NCI-H345 (cell line): Measurements from ENCODE around the gene KCNE1.
"Not testable (repeated sequence)": the region's sequence is repeated elsewhere in the genome, so short reads cannot be mapped to it uniquely, and the experiment has no call there.

ENCODE experiments used
- DNase-seq: peaks from one replicate; lab custom pipeline; 2025; lab: John Stamatoyannopoulos, UW

Gene KCNE1

DNA sequence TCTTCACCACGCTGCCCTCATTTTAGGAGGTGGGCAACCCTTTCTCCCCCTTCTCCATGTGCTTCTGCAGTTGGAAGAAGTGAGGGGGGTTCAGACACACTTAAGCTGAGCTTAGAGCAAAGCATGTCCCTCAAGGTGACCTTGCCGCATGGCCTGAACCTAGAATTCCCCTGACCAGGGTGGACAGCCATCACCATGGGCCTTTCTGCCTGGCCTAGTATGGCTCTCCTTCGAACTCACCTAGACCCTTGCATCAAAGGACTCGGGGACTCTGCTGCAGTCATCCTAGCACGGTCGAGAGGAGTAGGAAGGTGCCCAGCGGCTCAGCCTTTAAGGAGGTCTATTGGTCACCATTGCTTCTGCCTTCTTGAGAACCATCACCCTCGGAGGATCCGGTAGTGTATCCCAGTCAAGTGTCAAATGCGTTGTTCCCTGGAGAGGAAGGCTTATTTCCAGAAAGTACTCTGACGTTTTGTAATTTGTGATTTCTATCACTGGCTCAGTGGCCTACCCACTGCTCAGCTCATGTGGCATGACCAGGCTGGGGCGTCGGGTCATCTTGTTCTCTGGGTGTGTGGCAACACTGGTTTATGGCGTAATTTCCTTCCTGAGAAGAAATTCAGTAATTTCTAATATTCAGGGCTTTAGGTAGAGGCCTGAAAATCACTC, at the start of gene KCNE1:
Gene KCNE1 (minus strand): TSS at position 424 of the 669 bp plus-strand sequence. CDS start 62,576 bp downstream, outside the sequence.
- DNase-seq = no peak

DNA sequence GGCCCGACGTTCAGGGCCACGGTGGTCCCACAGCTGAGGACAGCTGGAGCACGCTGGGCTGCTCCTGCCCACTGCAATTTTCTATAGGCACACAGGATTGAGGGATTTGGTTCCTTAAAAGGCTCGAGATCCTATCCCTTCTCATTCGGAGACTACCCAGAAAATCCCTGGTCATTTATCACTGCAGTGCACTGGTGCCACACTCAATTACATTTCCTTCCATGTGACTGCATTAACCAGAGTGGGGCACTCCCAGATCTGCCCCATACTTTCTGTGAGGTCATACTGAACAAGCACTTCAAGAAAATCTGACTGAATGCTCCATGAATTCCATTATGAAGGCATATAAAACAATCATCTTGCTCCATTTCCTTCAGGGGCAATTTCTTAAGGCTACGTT, 49.8 kb upstream of the KCNE1 start:
- DNase-seq = no peak

- DNase-seq = no peak
Observed at GRCh38 chr21:34560609-34561008, 48.6 kb upstream of the KCNE1 start.

- DNase-seq = no peak
Observed at GRCh38 chr21:34560021-34560420, 48.0 kb upstream of the KCNE1 start.

DNA sequence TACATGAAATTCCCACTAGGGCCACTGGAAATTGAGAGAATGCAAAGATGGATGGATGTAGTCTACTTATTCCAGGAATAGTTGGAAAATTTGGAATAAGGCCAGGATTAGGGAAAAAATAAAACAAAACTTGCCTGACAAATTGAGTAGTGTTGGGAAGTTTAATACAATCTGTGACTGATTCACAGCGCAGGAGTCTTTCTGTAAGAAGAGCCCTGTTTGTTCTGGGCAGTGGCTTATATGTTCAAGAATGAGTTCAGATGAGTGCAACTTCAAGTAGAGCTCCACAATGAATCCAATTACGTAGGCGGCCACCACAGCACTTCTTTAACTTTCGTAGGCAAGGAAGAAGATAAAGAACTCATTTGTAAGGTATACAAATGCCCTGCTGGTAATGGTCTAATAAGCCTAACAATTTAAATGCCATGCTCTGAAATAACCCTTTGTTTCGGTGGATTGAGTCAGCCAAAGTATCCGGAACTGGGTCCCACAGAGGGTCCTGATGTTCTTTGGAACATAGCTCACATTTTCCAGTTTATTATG, 47.1 kb upstream of the KCNE1 start:
- no peak for DNase-seq

DNA sequence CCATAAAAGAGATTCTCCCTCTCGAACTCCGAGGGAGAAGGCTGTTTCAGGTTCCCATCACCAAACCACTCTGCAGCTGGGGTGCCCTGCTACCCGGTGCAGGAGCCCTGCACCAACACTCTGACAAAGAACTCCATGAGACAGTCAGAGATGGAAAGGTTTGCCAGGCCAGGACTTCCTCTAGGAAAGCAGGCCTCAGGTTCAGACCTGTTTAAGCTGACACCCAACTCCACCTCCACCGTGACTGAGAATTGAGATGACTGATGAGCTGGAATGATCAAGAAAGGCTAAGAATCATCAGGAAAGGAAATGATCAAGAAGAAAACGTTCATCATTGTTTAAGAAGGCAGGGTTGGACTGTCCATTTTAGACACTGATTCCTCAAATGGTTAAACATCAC, 46.2 kb upstream of the KCNE1 start:
- DNase-seq = no peak

DNA sequence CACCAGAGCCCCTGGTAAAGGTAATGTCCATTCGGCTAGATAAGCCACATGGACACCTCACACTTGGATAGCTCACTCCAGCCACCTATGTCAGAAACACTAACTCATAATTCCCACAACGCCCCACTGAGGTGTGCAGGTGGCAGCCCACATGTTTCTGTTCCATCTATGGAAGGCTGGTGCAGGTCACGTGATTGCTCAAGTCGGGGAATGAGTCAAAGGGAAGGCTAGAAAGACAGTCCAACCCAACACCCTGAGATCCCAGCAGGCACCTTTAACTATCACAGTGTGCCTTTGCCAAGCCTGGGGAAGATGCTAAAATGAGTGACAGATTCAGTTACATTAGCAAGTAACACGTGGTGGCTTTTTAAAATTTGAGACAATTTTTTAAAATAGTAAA, 45.3 kb upstream of the KCNE1 start:
- no peak for DNase-seq

DNA sequence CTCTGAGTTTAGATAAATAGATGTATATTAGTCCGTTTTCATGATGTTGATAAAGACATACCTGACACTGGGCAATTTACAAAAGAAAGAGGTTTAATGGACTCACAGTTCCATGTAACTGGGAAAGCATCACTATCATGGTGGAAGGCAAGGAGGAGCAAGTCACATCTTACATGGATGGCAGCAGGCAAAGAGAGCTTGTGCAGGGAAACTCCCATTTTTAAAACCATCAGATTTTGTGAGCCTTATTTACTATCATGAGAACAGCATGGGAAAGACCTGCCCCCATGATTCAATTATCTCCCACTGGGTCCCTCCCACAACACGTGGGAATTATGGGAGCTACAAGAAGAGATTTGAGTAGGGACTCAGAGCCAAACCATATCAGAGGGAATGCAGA, 42.7 kb upstream of the KCNE1 start:
- not testable (repeated sequence) for DNase-seq

DNA sequence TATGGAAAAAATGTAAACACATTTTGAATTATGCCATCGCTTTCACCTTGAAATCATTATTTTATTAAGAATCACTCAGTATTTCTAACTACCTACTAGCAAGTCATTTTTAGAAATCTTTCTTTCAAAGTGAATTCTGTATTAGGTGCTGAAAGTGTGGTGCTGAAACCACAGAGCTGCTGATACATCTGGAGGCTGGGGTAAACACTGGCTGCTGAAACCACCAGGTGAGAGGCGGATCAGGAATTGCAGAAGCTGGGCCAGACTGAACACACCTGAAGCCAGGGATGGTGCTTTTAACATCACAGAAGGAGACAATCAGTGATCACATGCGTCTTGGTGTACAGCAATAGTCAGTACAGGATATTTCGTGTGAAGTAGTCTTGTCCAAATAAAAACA, 42.2 kb upstream of the KCNE1 start:
- DNase-seq = no peak

GRCh38 chr21:34553151-34553952, 41.3 kb upstream of the KCNE1 start:
- no peak for DNase-seq

GRCh38 chr21:34552360-34553098, 40.5 kb upstream of the KCNE1 start:
- DNase-seq = no peak

DNA sequence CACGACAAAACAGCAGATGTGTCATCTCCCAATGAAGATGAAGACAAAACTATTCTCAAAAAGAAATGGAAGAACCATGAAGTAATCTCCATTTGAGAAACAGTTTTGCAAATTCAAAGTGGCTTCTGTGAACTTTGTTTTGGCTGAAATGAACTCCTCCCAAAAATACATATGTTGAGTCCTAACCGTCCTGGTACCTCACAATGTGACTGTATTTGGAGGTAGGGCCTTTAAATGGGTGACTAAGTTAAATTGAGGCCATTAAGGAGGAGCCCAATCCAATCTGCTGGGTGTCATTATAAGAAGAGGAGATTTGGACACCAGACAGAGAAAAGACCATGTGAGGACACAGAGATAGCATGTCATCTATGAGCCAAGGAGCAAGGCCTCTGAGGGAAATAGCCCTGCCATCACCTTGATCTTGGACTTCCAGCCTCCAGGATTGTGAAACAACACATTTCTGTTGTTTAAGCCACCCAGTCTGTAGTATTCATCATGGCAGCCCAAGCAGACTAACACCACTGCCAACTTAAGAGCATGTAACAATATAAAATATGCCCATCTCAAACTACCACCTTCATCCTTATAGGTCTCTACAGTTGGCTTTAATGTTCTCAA, 38.3 kb upstream of the KCNE1 start:
- DNase-seq = no peak

DNA sequence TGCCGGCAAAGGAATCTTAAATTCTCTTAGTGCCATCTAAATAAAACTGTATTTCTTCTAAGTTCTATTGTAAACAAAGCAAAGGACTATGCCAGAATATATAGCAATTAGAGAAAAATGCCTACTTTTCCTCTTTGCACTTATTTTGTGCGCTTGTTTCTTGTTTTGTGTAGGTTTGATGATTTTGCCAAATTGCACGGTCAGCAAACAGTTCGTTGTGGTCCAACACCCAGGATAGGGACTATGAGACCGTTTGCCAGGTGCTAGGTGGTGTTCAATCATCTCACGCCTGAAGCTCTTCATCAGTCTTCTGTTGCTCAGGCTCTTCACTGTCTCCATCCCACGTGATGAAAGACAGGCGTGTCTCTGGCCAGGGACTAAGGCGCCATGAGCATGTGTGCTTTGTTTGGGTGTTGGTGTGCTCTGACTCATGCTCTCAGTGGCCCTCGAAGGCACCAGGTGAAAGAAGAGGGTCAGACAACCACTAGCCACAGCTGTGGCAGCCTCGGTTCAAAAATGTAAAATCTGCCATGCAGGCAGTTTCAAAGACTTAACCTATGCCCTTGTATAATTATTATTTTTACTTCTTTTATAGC, 36.9 kb upstream of the KCNE1 start:
- no peak for DNase-seq

DNA sequence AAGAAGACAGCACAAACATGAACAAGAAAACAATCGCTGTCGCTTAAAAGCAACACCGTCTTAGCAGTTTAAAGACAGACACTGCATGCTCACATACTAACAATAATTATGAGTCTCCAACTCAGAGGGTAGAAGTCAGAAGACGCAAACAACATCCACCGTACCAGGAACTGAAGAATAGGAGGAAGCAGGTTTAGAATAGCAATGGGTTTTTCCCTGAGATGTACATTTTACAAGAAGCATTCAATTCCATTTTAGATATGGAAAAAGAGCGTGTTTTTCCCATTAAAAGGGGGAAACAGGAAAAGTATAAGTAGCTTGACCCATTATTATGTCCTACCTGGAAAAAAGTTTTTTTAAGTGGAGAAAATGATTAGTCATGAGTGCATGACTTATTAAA, 34.5 kb upstream of the KCNE1 start:
- no peak for DNase-seq

- no peak for DNase-seq
Observed at GRCh38 chr21:34545079-34545884, 33.3 kb upstream of the KCNE1 start.

- peak; percentile 84 for DNase-seq
Observed at GRCh38 chr21:34544032-34544496, 32.1 kb upstream of the KCNE1 start.

DNA sequence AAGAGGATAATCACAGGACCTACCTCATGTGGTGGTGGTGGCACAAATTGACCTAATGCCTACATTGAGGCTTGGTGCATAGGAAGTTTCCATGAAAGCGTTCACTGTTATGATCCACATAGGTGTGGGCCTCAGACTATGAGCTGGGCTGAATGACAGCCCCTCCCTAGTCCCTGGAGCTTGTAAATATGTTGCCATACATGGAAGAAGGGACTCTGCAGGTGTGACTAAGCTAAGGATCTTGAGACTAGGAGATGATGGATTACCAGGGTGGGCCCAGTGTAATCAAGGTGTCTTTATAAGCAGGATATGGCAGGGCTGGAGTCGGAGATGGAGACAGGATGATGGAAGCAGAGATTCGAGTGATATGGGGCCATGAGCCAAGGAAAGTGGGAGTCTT, 31.0 kb upstream of the KCNE1 start:
- no peak for DNase-seq

DNA sequence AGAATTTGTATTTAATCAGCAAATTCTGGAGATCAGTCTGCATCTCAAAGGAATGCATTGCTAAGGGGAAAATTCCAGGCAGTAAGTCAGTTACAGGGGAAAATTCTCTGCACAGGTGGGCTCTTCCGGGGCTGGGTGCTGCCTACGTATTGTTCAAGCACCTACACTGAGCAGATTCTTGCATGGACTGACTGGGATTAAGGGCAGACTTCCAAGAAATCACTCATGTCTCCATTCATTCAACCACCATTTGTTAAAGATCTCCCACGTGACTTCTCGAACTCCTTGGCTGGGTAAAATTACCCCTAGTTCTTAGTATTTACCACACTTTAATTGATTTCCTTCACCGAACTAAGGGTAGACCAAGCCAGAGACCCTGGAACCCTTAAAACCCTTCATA, 28.2 kb upstream of the KCNE1 start:
- no peak for DNase-seq

DNA sequence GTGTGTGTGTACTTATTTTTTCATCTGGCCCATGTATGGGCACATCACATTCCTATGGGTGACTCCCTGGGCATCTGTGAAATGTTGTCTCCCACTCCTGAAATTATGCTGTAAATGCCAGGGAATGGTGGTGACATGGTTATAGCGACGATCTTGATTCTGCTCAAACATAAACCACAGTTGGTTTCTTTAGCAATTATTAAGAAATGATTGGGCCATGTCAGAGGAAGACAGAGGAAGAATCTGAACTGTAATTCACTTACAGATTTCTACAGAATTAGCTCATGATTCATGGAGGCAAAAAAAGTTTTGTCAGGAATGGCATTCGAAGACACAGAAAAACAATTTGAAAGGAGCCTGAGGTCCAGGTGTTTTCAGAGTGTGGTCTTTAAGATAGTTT, 25.8 kb upstream of the KCNE1 start:
- no peak for DNase-seq

- no peak for DNase-seq
Observed at GRCh38 chr21:34536820-34537219, 24.8 kb upstream of the KCNE1 start.

DNA sequence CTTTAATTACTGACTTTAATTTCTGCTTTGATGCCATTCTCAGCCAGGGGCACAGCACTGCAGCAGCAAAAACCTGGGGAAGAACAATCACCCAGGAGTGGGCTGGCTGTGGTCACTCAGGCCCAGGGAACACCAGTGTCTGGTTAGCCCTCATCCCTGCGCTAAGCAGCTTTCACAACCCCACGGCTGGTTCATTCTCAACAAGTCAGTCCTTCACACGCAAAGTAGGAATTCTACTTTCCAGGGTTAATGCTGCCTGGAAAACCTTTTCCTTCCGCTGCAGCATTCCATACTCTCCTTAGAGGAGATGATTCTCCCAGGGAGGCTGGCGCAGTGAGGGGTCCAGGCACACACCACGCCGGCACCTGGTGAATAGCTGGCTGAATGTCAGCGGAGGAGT, 24.3 kb upstream of the KCNE1 start:
- no peak for DNase-seq
